IMR-90 (cell line): ENCODE results near the gene CTSS. TPM values are rescaled to one million over a fixed set of nuclear protein-coding genes. Genes with fewer than 3 reads are reported as not detected.

ENCODE experiments used
- ATAC-seq: fragments of 200-7000 bp; cut with Tn5 transposase; 2 replicates; pipeline ENCODE4 v1.9.1; 2020; ENCODE audit warnings: low read depth, mild to moderate bottlenecking, moderate library complexity
- BruUV-seq: library from RNA; stranded (reverse); fragments of 400-500 nt; replicated peaks from 2 replicates; lab custom pipeline; 2021; lab: Mats Ljungman, UMichigan
- CTCF ChIA-PET: fragments of 300-600 bp; formaldehyde crosslinking; extraction: SDS; loops from one replicate; lab custom pipeline; 2021; ENCODE audit warnings: antibody characterized with exemption; lab: Yijun Ruan, JAX
- POLR2A ChIA-PET: fragments of 300-600 bp; sonication (Branson Sonifier 250); formaldehyde crosslinking; loops from one replicate; lab custom pipeline; 2022; ENCODE audit warnings: antibody characterized with exemption; ENCODE audit not compliant: unreplicated experiment; lab: Charles Lee
- DNase-seq: peaks from one replicate; pipeline ENCODE4 v3.0.0; 2013
- H2AFZ ChIP-seq: replicated peaks from 2 replicates; pipeline ENCODE3; 2013; ENCODE audit warnings: low read length, mild to moderate bottlenecking; ENCODE audit not compliant: poor library complexity
- H2AK5ac ChIP-seq: 2 replicates; pipeline ENCODE4 v1.6.1; 2013; ENCODE audit warnings: low read depth, low read length, inconsistent platforms
- H2AK9ac ChIP-seq: replicated peaks from 2 replicates; pipeline ENCODE3; 2013; ENCODE audit warnings: mild to moderate bottlenecking, low read depth, low read length, moderate library complexity; ENCODE audit not compliant: poor library complexity
- H2BK120ac ChIP-seq: 2 replicates; pipeline ENCODE4 v1.6.1; 2013; ENCODE audit warnings: low read depth, low read length, inconsistent platforms
- H2BK15ac ChIP-seq: 3 replicates; pipeline ENCODE4 v1.6.1; 2013; ENCODE audit warnings: low read depth, low read length, inconsistent platforms
- H2BK20ac ChIP-seq: 2 replicates; pipeline ENCODE4 v1.6.1; 2013; ENCODE audit warnings: low read depth, mild to moderate bottlenecking, inconsistent platforms, low read length, moderate library complexity
- H2BK5ac ChIP-seq: 2 replicates; pipeline ENCODE4 v1.6.1; 2013; ENCODE audit warnings: mild to moderate bottlenecking, low read depth, low read length, inconsistent platforms; ENCODE audit not compliant: poor library complexity, severe bottlenecking
- H3K14ac ChIP-seq: replicated peaks from 2 replicates; pipeline ENCODE4 v1.6.1; 2013; ENCODE audit warnings: low read depth, low read length, inconsistent platforms
- H3K18ac ChIP-seq: 2 replicates; pipeline ENCODE4 v1.6.1; 2013; ENCODE audit warnings: low read depth, low read length, control low read depth
- H3K23ac ChIP-seq: 2 replicates; pipeline ENCODE4 v1.6.1; 2013; ENCODE audit warnings: low read depth, low read length, inconsistent platforms
- H3K27ac ChIP-seq: 2 replicates; pipeline ENCODE4 v1.5.1; 2013; ENCODE audit warnings: mild to moderate bottlenecking, control low read depth, low read length; ENCODE audit not compliant: insufficient read depth
- H3K27me3 ChIP-seq: 2 replicates; pipeline ENCODE4 v1.6.1; 2013; ENCODE audit warnings: low read length; ENCODE audit not compliant: control insufficient read depth, insufficient read depth
- H3K36me3 ChIP-seq: 2 replicates; pipeline ENCODE4 v1.6.1; 2013; ENCODE audit warnings: low read length, mixed read lengths; ENCODE audit not compliant: control insufficient read depth, insufficient read depth
- H3K4ac ChIP-seq: 2 replicates; pipeline ENCODE4 v1.6.1; 2013; ENCODE audit warnings: low read depth, low read length, inconsistent platforms
- H3K4me1 ChIP-seq: 2 replicates; pipeline ENCODE4 v1.6.1; 2013; ENCODE audit warnings: low read length, mixed read lengths; ENCODE audit not compliant: control insufficient read depth, insufficient read depth
- H3K4me2 ChIP-seq: 2 replicates; pipeline ENCODE4 v1.6.1; 2013; ENCODE audit warnings: low read depth, mild to moderate bottlenecking, control low read depth, low read length, moderate library complexity
- H3K4me3 ChIP-seq: 2 replicates; pipeline ENCODE4 v1.5.1; 2013; ENCODE audit warnings: low read depth, mild to moderate bottlenecking, control low read depth, low read length, moderate library complexity; ENCODE audit not compliant: insufficient read depth
- H3K56ac ChIP-seq: 2 replicates; pipeline ENCODE4 v1.6.1; 2013; ENCODE audit warnings: low read length, inconsistent platforms; ENCODE audit not compliant: insufficient read depth; ENCODE audit errors: extremely low read depth
- H3K79me1 ChIP-seq, 2 experiments: 2 replicates each; pipeline ENCODE4 v1.6.1; 2013; ENCODE audit warnings: low read length in 2 of 2, inconsistent platforms in 1 of 2, low read depth in 1 of 2
- H3K9ac ChIP-seq: 2 replicates; pipeline ENCODE4 v1.6.1; 2013; ENCODE audit warnings: low read depth, low read length, control low read depth
- H3K9me1 ChIP-seq: 2 replicates; pipeline ENCODE4 v1.6.1; 2013; ENCODE audit warnings: low read length, inconsistent platforms; ENCODE audit not compliant: insufficient read depth
- H3K9me3 ChIP-seq: 2 replicates; pipeline ENCODE4 v1.6.1; 2013; ENCODE audit warnings: low read length; ENCODE audit not compliant: control insufficient read depth, insufficient read depth
- H4K20me1 ChIP-seq: 2 replicates; pipeline ENCODE4 v1.6.1; 2013; ENCODE audit warnings: low read length, inconsistent platforms; ENCODE audit not compliant: insufficient read depth
- H4K5ac ChIP-seq: 2 replicates; pipeline ENCODE4 v1.6.1; 2013; ENCODE audit warnings: mild to moderate bottlenecking, low read depth, low read length, control low read depth
- H4K8ac ChIP-seq, 2 experiments: 2 replicates each; pipeline ENCODE4 v1.6.1; 2013; ENCODE audit warnings: low read depth in 2 of 2, low read length in 2 of 2, control low read depth in 1 of 2, inconsistent platforms in 1 of 2
- H4K91ac ChIP-seq: 2 replicates; pipeline ENCODE4 v1.6.1; 2013; ENCODE audit warnings: low read depth, low read length, inconsistent platforms; ENCODE audit not compliant: insufficient read depth
- BHLHE40 ChIP-seq: fragments of 150-350 bp; IDR thresholded peaks from 2 replicates; pipeline ENCODE4 v1.6.1; 2016; ENCODE audit warnings: mild to moderate bottlenecking, low read depth, low read length
- CEBPB ChIP-seq: IDR thresholded peaks from 2 replicates; pipeline ENCODE4 v1.6.1; 2012; ENCODE audit warnings: low read depth, low read length, improper control_type of control experiment
- CHD1 ChIP-seq: IDR thresholded peaks from 2 replicates; pipeline ENCODE4 v1.6.1; 2012; ENCODE audit warnings: low read depth, low read length, improper control_type of control experiment
- CTCF ChIP-seq: conservative IDR thresholded peaks from 2 replicates; pipeline ENCODE4 v1.5.1; 2012; ENCODE audit warnings: mild to moderate bottlenecking, low read depth, low read length, improper control_type of control experiment
- ELK1 ChIP-seq: fragments of 150-350 bp; IDR thresholded peaks from 2 replicates; pipeline ENCODE4 v1.6.1; 2016; ENCODE audit warnings: low read depth, mild to moderate bottlenecking, low read length, moderate library complexity, borderline replicate concordance
- FOS ChIP-seq: fragments of 150-350 bp; IDR thresholded peaks from 2 replicates; pipeline ENCODE4 v1.6.1; 2016; ENCODE audit warnings: low read depth, low read length
- MAFK ChIP-seq: IDR thresholded peaks from 2 replicates; pipeline ENCODE4 v1.6.1; 2012; ENCODE audit warnings: low read depth, low read length, improper control_type of control experiment
- MAZ ChIP-seq: IDR thresholded peaks from 2 replicates; pipeline ENCODE4 v1.6.1; 2012; ENCODE audit warnings: low read depth, mild to moderate bottlenecking, low read length, improper control_type of control experiment, moderate library complexity, borderline replicate concordance
- MXI1 ChIP-seq: IDR thresholded peaks from 2 replicates; pipeline ENCODE4 v1.6.1; 2012; ENCODE audit warnings: low read depth, mild to moderate bottlenecking, low read length, moderate library complexity, borderline replicate concordance
- NFE2L2 ChIP-seq: fragments of 150-350 bp; IDR thresholded peaks from 2 replicates; pipeline ENCODE4 v1.6.1; 2016; ENCODE audit warnings: low read depth, mild to moderate bottlenecking, low read length
- POLR2A ChIP-seq: IDR thresholded peaks from 2 replicates; pipeline ENCODE4 v1.6.1; 2012; ENCODE audit warnings: mild to moderate bottlenecking, low read depth, low read length
- RAD21 ChIP-seq: IDR thresholded peaks from 2 replicates; pipeline ENCODE4 v1.6.1; 2012; ENCODE audit warnings: low read length, improper control_type of control experiment
- RCOR1 ChIP-seq: IDR thresholded peaks from 2 replicates; pipeline ENCODE4 v1.6.1; 2012; ENCODE audit warnings: mild to moderate bottlenecking, low read length, improper control_type of control experiment; ENCODE audit not compliant: insufficient replicate concordance
- RFX5 ChIP-seq: IDR thresholded peaks from 2 replicates; pipeline ENCODE4 v1.8.0; 2012; ENCODE audit warnings: low read depth, mild to moderate bottlenecking, low read length, moderate library complexity
- SMC3 ChIP-seq: fragments of 150-350 bp; IDR thresholded peaks from 2 replicates; pipeline ENCODE4 v1.6.1; 2016; ENCODE audit warnings: low read depth, mild to moderate bottlenecking, antibody characterized with exemption, low read length, moderate library complexity
- USF2 ChIP-seq: fragments of 150-350 bp; IDR thresholded peaks from 2 replicates; pipeline ENCODE4 v1.6.1; 2017; ENCODE audit warnings: mild to moderate bottlenecking, antibody characterized with exemption, low read length, low read depth
- WGBS, 2 experiments: methylation state at CpG; one replicate each; pipeline versions ENCODE4 v1.1.5 to v1.1.7; 2013; ENCODE audit warnings: missing lambda C conversion rate in 2 of 2; ENCODE audit not compliant: insufficient read length in 1 of 2; ENCODE audit errors: extremely low coverage in 2 of 2; 5-methylcytosine and 5-hydroxymethylcytosine counted together
- dilution Hi-C: fragments of 300-500 bp; cut with HindIII; formaldehyde crosslinking; loops from one replicate; pipeline ENCODE4 v1.14.3; 2018; ENCODE audit warnings: low sequenced_read_pairs; ENCODE audit not compliant: unreplicated experiment
- in situ Hi-C: fragments of 300-500 bp; cut with MboI; formaldehyde crosslinking; loops from 3 replicates; pipeline ENCODE4 v1.14.3; 2019; ENCODE audit warnings: low sequenced_read_pairs, inconsistent platforms, mixed read lengths
- intact Hi-C: fragments of 100-400 bp; cut with micrococcal nuclease; formaldehyde crosslinking; loops from 2 replicates; pipeline ENCODE4 v1.10.0; 2022
- polyA plus RNA-seq, 3 experiments: library from polyadenylated mRNA; depleted of rRNA; stranded (reverse); fragments of >200 nt; gene quantifications; 2 replicates each; pipeline ENCODE4 v1.2.3, GENCODE V29; 2012; ENCODE audit warnings: low replicate concordance in 1 of 3
- total RNA-seq: library from RNA; depleted of rRNA; stranded (reverse); fragments of >200 nt; gene quantifications from 2 replicates; pipeline ENCODE4 v1.2.3, GENCODE V29; 2012

CTSS gene
- total and polyA plus RNA-seq, 2 of the 4 experiments (the other 2 are of a cell fraction) = 0.18 to 0.48 TPM

- no peak overlapping the region for H2AK5ac ChIP-seq
- H4K8ac ChIP-seq = no peak overlapping the region
- H2BK20ac ChIP-seq = no peak overlapping the region
- H3K27me3 ChIP-seq = no peaks in the 10 kb centered on the region
- no peak overlapping the region for H2BK5ac ChIP-seq
- H2BK120ac ChIP-seq = no peak overlapping the region
- H4K91ac ChIP-seq = no peak overlapping the region
- no peak overlapping the region for H3K27ac ChIP-seq
- no peak overlapping the region for H2BK15ac ChIP-seq
- H3K4me3 ChIP-seq = no peak overlapping the region
- ChIA-PET POLR2A (no interaction called here), CTCF (no interaction called here)
- no peak overlapping the region for H3K4ac ChIP-seq
- peaks cover 18% of the 10 kb centered on the region for H3K36me3 ChIP-seq
- no peaks in the 10 kb centered on the region for H3K9me3 ChIP-seq
- H3K9ac ChIP-seq = no peak overlapping the region
- no peak overlapping the region for H4K5ac ChIP-seq
- no peak overlapping the region for H3K4me2 ChIP-seq
- peaks cover 6% of the 10 kb centered on the region for H3K9me1 ChIP-seq
- H3K4me1 ChIP-seq = peaks cover 2% of the 10 kb centered on the region
- TF ChIP-seq MAZ (no peak), MXI1 (no peak), BHLHE40 (no peak), MAFK (no peak), CEBPB (no peak), POLR2A (no peak), CHD1 (no peak), NFE2L2 (no peak), SMC3 (no peak), RCOR1 (no peak), ELK1 (no peak), USF2 (no peak), RAD21 (no peak), CTCF (no peak), FOS (no peak), RFX5 (no peak)
- H3K14ac ChIP-seq = no peak overlapping the region
- no CpG with 5 or more reads among the region's 3 CpGs for WGBS, 2 experiments
- no peak overlapping the region for H3K18ac ChIP-seq
- ATAC-seq = no peak
- no peak overlapping the region for H2AK9ac ChIP-seq
- no TSS peak for BruUV-seq
- DNase-seq = no peak
- H4K20me1 ChIP-seq = no peaks in the 10 kb centered on the region
- H2AFZ ChIP-seq = no peak overlapping the region
- intact Hi-C loops (no loop called here), dilution Hi-C loops (no loop called here), in situ Hi-C loops (no loop called here)
- H3K79me1 ChIP-seq = no peaks in the 10 kb centered on the region
- H3K56ac ChIP-seq = no peak overlapping the region
- no peak overlapping the region for H3K23ac ChIP-seq
Observed at GRCh38 chr1:150796374-150796773, 30.8 kb upstream of the CTSS start.
